Activated gamma-delta T cell treated with anti-CD3 and anti-CD28 coated beads, Interleukin-2, amount 50 U/mL, for 16 hours (primary cell): ENCODE results near the gene SERPINB8.
A peak's percentile ranks its signal among the peaks of the same experiment; 100 is the strongest.

Experiments
- DNase-seq: peaks from one replicate; pipeline ENCODE4 v3.0.0-alpha.2; 2020; ENCODE audit warnings: low read depth

The SERPINB8 gene

GRCh38 chr18:63964908-63965307 is 5.0 kb upstream of the SERPINB8 start:
- no peak for DNase-seq

DNA sequence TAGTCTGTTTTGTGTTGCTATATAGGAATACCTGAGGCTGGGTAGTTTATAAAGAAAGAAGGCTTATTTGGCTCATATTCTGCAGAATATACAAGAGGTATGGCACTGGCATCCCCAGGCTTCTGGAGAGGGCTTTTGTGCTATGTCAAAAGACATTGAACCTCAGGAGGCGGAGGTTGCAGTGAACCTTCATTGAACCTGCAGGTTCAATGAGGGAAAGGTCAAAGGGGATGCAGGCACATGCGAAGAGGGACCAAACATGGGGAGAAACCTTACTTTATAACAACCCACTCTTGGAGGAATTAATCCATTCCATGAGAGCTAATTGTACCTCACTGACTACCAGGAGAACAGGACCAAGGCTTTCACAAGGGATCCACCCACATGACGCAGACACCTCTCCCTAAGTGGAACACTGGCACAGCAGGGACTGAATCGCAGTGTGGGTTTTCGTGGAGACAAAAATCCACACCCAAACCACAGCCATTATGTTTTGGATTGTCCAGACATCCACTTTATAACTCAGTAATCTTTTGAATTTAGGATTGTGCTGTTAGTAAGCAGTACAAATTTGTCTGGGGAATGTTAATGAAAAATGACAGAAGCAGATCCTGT is 4.1 kb upstream of the SERPINB8 start:
- no peak for DNase-seq

DNA sequence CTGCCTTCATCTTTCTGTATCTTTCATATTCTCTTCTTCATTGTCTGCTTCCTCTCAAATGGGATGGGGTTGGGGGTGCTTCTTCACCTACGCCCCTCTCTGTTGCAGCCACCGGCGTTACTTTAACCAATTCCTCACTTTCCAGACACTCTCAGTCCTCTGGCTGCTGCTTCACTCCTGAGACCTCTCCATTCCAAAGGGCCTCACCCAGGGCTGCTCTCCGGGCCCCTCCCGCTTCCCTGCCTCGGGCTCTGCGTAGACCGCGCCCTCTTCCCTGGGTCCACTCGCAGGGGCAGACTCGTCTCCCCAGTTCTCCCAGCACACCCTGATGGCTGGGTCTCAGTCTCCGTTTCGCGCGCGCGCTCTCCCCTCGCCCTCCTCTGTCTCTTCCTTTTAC is 926 bp downstream of the SERPINB8 start:
- no peak for DNase-seq

GRCh38 chr18:63971320-63972001 is 1.6 kb downstream of the SERPINB8 start:
- DNase-seq = no peak

DNA sequence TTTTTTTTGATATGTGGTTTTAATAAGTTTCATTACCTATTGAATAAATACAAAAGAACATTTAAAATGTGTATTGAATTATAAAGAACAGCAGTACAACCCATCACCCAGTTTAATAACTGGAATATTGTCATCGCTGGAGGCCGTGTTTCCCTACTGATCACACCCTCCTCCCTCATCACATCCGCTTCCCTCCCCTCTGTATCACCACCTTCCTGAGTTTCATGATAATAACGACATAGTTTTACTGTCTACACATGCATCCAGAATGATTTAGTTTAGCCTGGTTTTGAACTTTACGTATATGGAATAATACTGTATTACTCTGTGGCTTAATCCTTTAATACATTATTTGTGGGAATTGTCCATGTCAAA is 2.1 kb downstream of the SERPINB8 start:
- no peak for DNase-seq

DNA sequence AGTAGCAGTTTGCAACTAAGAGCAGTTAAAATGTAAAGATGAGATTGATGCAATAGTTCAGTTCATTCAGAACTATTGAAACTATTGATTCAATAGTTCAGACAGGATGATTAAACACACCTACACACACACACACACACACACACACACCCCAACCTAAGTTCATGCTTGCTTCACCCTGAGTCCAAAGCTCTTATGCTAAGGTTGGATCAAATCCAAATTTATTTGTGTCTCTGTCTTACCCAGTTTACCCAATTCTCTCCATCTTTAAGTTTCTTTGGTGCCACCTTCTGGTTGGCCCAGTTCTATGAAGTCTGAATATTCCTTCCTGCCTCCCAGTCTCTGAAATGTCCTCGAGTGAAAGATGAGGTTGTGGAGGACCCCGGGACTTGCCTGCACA is 5.1 kb downstream of the SERPINB8 start:
- no peak for DNase-seq

- DNase-seq = no peak
These were observed 5.7 kb downstream of the SERPINB8 start for GRCh38 chr18:63975628-63976027.

- no peak for DNase-seq
These were observed 7.2 kb downstream of the SERPINB8 start for GRCh38 chr18:63977040-63977439.

GRCh38 chr18:63979409-63979920 is 9.6 kb downstream of the SERPINB8 start:
- DNase-seq = peak; percentile 17

DNA sequence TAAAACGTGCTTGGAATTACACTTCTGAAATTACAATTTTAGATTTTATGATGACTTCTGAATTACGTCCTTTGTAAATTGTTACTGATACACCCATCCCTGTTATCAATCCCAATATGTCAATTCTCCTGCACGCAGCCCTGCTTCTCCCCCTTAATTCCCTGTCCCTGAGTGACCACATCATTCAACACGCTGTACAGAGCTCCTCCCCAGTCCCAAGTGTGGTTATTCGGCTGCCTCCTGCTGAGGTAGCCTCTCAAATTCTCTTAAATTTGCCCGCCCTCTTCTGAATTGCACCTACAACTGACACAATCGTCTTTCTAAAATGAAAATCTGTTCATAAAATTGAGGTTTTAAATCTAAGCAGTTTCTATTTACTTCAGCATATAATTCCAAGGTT is 10.1 kb downstream of the SERPINB8 start:
- no peak for DNase-seq

DNA sequence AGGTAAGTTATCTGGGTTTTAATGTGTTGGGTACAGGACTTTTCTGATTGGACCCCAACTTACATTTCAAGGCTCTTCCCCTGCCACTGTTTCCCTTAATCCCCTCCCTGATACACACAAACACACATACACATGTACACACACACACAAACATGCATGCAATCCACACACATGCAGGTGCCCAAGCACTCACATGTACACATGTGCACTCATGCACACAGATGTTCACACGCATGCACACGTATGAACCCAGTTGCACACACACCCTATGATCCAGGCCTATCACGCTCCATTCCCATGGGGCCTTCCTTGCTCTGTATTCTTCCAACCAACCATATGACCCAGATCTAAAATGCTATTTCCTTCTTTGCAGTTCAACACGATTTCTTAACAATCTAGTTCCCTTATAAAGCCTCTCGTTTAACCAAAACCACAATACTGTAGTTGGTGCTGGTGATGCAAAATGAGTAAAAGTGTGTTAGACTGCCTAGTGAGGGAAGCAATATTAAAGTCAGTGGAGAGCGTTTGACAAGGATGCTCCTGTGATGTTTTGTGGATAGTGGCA is 11.1 kb downstream of the SERPINB8 start:
- DNase-seq = no peak

DNA sequence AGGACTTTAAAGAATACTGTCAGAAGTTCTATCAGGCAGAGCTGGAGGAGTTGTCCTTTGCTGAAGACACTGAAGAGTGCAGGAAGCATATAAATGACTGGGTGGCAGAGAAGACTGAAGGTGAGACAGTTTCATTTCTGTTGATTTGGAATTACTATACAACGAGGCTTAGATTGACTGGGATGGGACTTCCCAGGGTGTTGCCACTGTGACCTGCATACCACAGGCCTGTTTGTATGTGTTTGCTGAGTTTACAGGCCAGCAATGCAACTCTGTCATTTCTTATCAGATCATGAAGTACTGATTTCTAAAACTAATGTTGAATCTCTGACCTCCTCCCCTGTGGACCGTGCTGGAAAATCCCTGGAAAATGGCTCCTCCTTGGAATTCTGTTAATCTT is 11.8 kb downstream of the SERPINB8 start:
- DNase-seq = no peak

DNA sequence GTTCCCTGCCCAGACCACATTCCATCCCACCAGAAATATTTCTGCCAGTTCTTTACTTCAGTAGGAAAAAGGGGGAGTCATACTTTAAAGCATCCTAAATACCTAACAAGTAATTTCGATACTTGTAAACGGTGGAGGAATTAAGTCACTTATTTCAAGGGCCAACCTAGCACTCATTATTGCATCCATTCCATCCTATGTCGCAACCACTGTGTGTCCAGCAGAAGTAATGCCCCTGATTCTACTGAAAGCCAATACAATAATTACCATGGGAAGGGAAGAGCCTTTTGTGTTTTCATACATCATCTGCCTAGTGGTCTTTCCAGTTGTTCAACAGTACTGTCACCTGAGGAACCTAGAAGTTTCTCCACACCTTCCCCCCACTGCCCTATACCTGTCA is 12.5 kb downstream of the SERPINB8 start:
- no peak for DNase-seq

GRCh38 chr18:63986885-63987284 is 17.0 kb downstream of the SERPINB8 start:
- DNase-seq = no peak

DNA sequence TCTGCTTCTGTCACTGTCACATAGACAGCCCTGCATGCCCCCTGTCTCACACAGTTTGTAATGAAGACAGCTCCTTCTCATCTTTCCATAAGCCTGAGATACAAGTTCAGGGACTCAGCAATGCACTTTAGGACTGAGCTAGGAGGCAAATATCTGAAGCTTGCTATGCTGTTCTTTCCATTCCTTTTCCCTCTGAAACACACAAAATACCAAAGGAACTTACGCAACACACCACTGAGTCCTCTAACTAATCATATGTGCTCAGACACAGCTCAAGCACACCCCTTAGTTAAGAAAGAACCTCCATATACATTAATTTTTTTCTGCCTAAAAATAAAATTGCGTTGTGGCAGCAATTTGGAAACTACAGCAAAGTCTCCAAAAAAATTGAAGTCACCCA is 17.9 kb downstream of the SERPINB8 start:
- no peak for DNase-seq

DNA sequence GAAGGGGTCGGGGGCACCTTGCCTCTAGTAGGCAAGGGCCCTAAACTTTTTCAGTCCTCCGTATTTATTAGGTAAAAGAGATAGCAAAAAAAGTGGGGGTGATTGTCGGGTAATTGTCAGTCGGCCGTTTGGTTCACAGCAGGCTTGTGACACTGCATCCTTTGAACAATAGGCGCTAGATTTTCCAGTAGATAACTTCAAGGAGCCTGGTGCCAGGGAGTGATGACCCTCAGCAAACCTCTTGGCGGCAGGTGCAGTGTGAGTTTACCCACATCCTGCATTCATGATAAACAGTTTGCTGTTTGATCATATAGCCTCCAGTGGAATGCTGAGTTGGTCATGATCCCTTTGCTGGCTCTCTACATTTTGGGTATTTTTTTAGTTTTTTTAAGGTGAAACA is 22.9 kb downstream of the SERPINB8 start:
- no peak for DNase-seq

- DNase-seq = no peak
These were observed 25.0 kb downstream of the SERPINB8 start for GRCh38 chr18:63994783-63995399.

GRCh38 chr18:63997041-63997440 is 27.2 kb downstream of the SERPINB8 start:
- no peak for DNase-seq

- DNase-seq = no peak
These were observed 27.7 kb downstream of the SERPINB8 start for GRCh38 chr18:63997606-63998005.

- no peak for DNase-seq
These were observed 30.0 kb downstream of the SERPINB8 start for GRCh38 chr18:63999871-64000270.

DNA sequence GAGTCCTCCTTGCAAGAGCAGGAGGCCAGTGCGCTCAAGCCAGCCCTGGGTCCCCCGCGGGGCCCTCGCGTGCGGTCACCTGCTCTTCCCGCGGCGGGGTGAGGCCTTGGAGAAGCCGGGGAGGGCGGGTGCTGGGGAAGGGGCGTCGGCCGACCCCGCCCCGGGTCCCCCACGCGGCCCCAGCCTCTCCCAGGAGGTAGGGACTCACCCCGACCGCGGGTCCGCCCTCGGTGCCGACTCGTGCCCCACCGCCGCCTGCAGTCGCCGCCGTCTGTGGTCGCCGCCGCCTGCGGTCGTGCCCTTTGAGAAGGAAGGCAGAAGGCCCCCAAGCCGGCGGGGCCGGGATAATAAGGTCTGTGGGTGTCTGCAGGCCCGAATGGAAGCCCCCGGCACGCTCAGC is 32.7 kb downstream of the SERPINB8 start:
- no peak for DNase-seq

DNA sequence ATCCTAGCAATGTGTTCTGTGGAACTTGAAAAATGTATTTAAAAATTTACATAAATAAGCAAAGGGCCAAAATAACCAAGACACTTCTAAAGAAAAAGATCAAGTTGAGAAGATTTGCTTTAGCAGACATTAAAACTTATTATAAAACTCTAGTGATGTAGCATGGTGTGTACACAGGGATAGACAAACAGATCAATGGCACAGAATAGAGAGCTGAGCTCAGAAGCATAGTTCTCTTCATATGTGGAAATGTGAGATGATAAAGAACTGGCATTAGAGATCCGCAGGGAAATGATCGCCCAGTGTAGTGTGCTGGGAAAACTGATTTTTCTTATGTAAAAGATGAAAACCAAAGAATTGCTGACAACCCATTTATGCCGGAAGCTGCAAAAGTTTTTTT is 39.4 kb downstream of the SERPINB8 start:
- no peak for DNase-seq

- DNase-seq = no peak
These were observed 41.6 kb downstream of the SERPINB8 start for GRCh38 chr18:64011513-64011912.
